Osteoblast (primary cell): ENCODE results near the gene UGT3A2. TPM values are rescaled to one million over a fixed set of nuclear protein-coding genes. Genes with fewer than 3 reads are reported as not detected.

Experiments used
- DNase-seq: peaks from one replicate; pipeline ENCODE4 v3.0.0; 2011; ENCODE audit warnings: low spot score, mixed read lengths; ENCODE audit not compliant: insufficient read length; ENCODE audit errors: missing footprints
- H2AFZ ChIP-seq: 2 replicates; pipeline ENCODE4 v1.6.0; 2011; ENCODE audit warnings: mild to moderate bottlenecking, low read length
- H3K27ac ChIP-seq: 2 replicates; pipeline ENCODE4 v1.5.1; 2011; ENCODE audit warnings: mild to moderate bottlenecking, low read depth, low read length, moderate library complexity
- H3K27me3 ChIP-seq: 2 replicates; pipeline ENCODE4 v1.6.0; 2012; ENCODE audit warnings: mild to moderate bottlenecking, control low read depth, inconsistent platforms, low read length, moderate library complexity; ENCODE audit not compliant: insufficient read depth
- H3K36me3 ChIP-seq: 2 replicates; pipeline ENCODE4 v1.5.1; 2011; ENCODE audit warnings: mild to moderate bottlenecking, low read length, control low read depth, moderate library complexity; ENCODE audit not compliant: insufficient read depth
- H3K4me1 ChIP-seq: 2 replicates; pipeline ENCODE4 v1.5.1; 2011; ENCODE audit warnings: mild to moderate bottlenecking, low read length, control low read depth, moderate library complexity; ENCODE audit not compliant: insufficient read depth
- H3K4me2 ChIP-seq: 2 replicates; pipeline ENCODE4 v1.6.0; 2011; ENCODE audit warnings: mild to moderate bottlenecking, low read length; ENCODE audit not compliant: insufficient read depth
- H3K4me3 ChIP-seq: fragments of 200-600 bp; sonication (generic); 3 replicates; pipeline ENCODE4 v1.5.1; 2012; ENCODE audit warnings: mild to moderate bottlenecking, low read length, inconsistent platforms; ENCODE audit not compliant: insufficient read depth
- H3K79me2 ChIP-seq: 2 replicates; pipeline ENCODE4 v1.6.0; 2012; ENCODE audit warnings: mild to moderate bottlenecking, low read length, control low read depth, inconsistent platforms; ENCODE audit not compliant: insufficient read depth
- H3K9me3 ChIP-seq: 2 replicates; pipeline ENCODE4 v1.5.1; 2011; ENCODE audit warnings: low read depth, low read length, control low read depth
- H4K20me1 ChIP-seq: 2 replicates; pipeline ENCODE4 v1.6.0; 2012; ENCODE audit warnings: mild to moderate bottlenecking, low read length, control low read depth; ENCODE audit not compliant: insufficient read depth
- CTCF ChIP-seq: IDR thresholded peaks from 2 replicates; pipeline ENCODE4 v1.5.1; 2011; ENCODE audit warnings: mild to moderate bottlenecking, low read depth, low read length, moderate library complexity; ENCODE audit errors: extremely low read depth
- total RNA-seq: library from RNA; depleted of rRNA; stranded (reverse); fragments of >200 nt; gene quantifications from 2 replicates; pipeline ENCODE4 v1.2.3, GENCODE V29; 2012

The UGT3A2 gene
- total RNA-seq, 1 donor = under 0.01 TPM

GRCh38 chr5:36066001-36066539, 612 bp downstream of the UGT3A2 start:
- Histone ChIP-seq H3K79me2 (no peaks in the 10 kb centered on the region), H3K27ac (no peak overlapping the region), H3K36me3 (no peaks in the 10 kb centered on the region), H3K9me3 (no peaks in the 10 kb centered on the region), H3K27me3 (peaks cover 38% of the 10 kb centered on the region), H3K4me2 (peak overlapping the region; percentile 9), H3K4me3 (no peak overlapping the region), H2AFZ (no peak overlapping the region), H4K20me1 (no peaks in the 10 kb centered on the region), H3K4me1 (no peaks in the 10 kb centered on the region)
- DNase-seq = no peak
- no peak for TF ChIP-seq CTCF

- H2AFZ ChIP-seq = no peak overlapping the region
- no peaks in the 10 kb centered on the region for H3K4me1 ChIP-seq
- no peaks in the 10 kb centered on the region for H3K9me3 ChIP-seq
- H3K79me2 ChIP-seq = no peaks in the 10 kb centered on the region
- no peak overlapping the region for H3K27ac ChIP-seq
- no peaks in the 10 kb centered on the region for H3K36me3 ChIP-seq
- H3K27me3 ChIP-seq = peaks cover 12% of the 10 kb centered on the region
- TF ChIP-seq CTCF = peak; percentile 34
- no peak overlapping the region for H3K4me3 ChIP-seq
- no peak overlapping the region for H3K4me2 ChIP-seq
- no peak for DNase-seq
- no peaks in the 10 kb centered on the region for H4K20me1 ChIP-seq
Observed at GRCh38 chr5:36060420-36060887, 6.2 kb downstream of the UGT3A2 start.

- Histone ChIP-seq H2AFZ (no peak overlapping the region), H3K79me2 (no peaks in the 10 kb centered on the region), H3K4me1 (no peaks in the 10 kb centered on the region), H3K9me3 (no peaks in the 10 kb centered on the region), H3K27me3 (peaks cover 8% of the 10 kb centered on the region), H3K36me3 (no peaks in the 10 kb centered on the region), H4K20me1 (no peaks in the 10 kb centered on the region), H3K27ac (no peak overlapping the region), H3K4me2 (no peak overlapping the region), H3K4me3 (no peak overlapping the region)
- DNase-seq = no peak
- no peak for TF ChIP-seq CTCF
Observed at GRCh38 chr5:36059571-36060419, 6.9 kb downstream of the UGT3A2 start.

GRCh38 chr5:36058776-36059175, 7.9 kb downstream of the UGT3A2 start:
- no peaks in the 10 kb centered on the region for H3K4me1 ChIP-seq
- TF ChIP-seq CTCF = no peak
- DNase-seq = no peak
- H3K9me3 ChIP-seq = no peaks in the 10 kb centered on the region
- H3K4me2 ChIP-seq = no peak overlapping the region
- no peaks in the 10 kb centered on the region for H4K20me1 ChIP-seq
- H3K27me3 ChIP-seq = peaks cover 8% of the 10 kb centered on the region
- H3K36me3 ChIP-seq = no peaks in the 10 kb centered on the region
- H2AFZ ChIP-seq = no peak overlapping the region
- H3K4me3 ChIP-seq = no peak overlapping the region
- H3K27ac ChIP-seq = no peak overlapping the region
- H3K79me2 ChIP-seq = no peaks in the 10 kb centered on the region
